H1 (cell line): Measurements from ENCODE around the gene TUT4. TPM values are rescaled to one million over a fixed set of nuclear protein-coding genes. Genes with fewer than 3 reads are reported as not detected.

Experiments used
- BCL11A ChIP-seq, 2 experiments: IDR thresholded peaks; one replicate each; pipeline ENCODE4 v1.6.1; 2011; ENCODE audit warnings: low read depth in 2 of 2, low read length in 2 of 2, mild to moderate bottlenecking in 2 of 2
- BRCA1 ChIP-seq: IDR thresholded peaks from 2 replicates; pipeline ENCODE4 v1.6.1; 2012; ENCODE audit warnings: low read depth, low read length, improper control_type of control experiment
- CBX5 ChIP-seq: fragments of 300-800, 300-1000 bp; sonication (generic); IDR thresholded peaks from 2 replicates; pipeline ENCODE4 v1.7.1; 2016; ENCODE audit warnings: antibody characterized with exemption, low read length, low read depth
- RFX5 ChIP-seq: IDR thresholded peaks from 2 replicates; pipeline ENCODE4 v1.6.1; 2011; ENCODE audit warnings: low read depth, low read length, improper control_type of control experiment, borderline replicate concordance
- SAP30 ChIP-seq: fragments of 300-600 bp; sonication (generic); IDR thresholded peaks from 2 replicates; pipeline ENCODE4 v1.7.1; 2012; ENCODE audit warnings: low read length, moderate library complexity, mild to moderate bottlenecking, inconsistent platforms; ENCODE audit not compliant: insufficient read depth, insufficient replicate concordance
- TAF7 ChIP-seq: optimal IDR thresholded peaks from 2 replicates; pipeline ENCODE3; 2011; ENCODE audit warnings: low read depth, mild to moderate bottlenecking, inconsistent platforms, low read length, moderate library complexity, borderline replicate concordance
- polyA plus RNA-seq, 7 experiments: library from polyadenylated mRNA; depleted of rRNA in 3 of 7; stranded (reverse) in 5 of 7; unstranded in 2 of 7; fragments of >200 nt in 5 of 7; fragments of 200-250 nt in 2 of 7; gene quantifications; 1 replicate in 5 of 7; 2 replicates in 1 of 7; 4 replicates in 1 of 7; pipeline versions ENCODE4 v1.2.1 to v1.2.3, GENCODE V29; 2011 to 2013; ENCODE audit warnings: missing spikeins in 2 of 7, mixed read lengths in 2 of 7
- total RNA-seq: library from RNA; stranded (reverse); fragmentation: NEBNext Ultra II Directional; extraction: Animal tissue kit (Norgen Biotek cat#: 25700); gene quantifications from 2 replicates; pipeline ENCODE4 v1.2.1, GENCODE V29; 2021
- TF ChIP-seq, protein P1 (sequence below): fragments of 300-600 bp; sonication (generic); IDR thresholded peaks from 2 replicates; pipeline ENCODE4 v1.7.1; 2012; ENCODE audit warnings: low read length, moderate library complexity, mild to moderate bottlenecking, inconsistent platforms; ENCODE audit not compliant: insufficient replicate concordance

TUT4 gene
- total and polyA plus RNA-seq, 2 of the 8 experiments (the other 6 are each of a cell fraction or from before 2014, with no cell fraction given) = 54.5 to 63.3 TPM

GRCh38 chr1:52479076-52479475 is 73.8 kb downstream of the TUT4 start (continued):
- TF ChIP-seq, protein P1, sequence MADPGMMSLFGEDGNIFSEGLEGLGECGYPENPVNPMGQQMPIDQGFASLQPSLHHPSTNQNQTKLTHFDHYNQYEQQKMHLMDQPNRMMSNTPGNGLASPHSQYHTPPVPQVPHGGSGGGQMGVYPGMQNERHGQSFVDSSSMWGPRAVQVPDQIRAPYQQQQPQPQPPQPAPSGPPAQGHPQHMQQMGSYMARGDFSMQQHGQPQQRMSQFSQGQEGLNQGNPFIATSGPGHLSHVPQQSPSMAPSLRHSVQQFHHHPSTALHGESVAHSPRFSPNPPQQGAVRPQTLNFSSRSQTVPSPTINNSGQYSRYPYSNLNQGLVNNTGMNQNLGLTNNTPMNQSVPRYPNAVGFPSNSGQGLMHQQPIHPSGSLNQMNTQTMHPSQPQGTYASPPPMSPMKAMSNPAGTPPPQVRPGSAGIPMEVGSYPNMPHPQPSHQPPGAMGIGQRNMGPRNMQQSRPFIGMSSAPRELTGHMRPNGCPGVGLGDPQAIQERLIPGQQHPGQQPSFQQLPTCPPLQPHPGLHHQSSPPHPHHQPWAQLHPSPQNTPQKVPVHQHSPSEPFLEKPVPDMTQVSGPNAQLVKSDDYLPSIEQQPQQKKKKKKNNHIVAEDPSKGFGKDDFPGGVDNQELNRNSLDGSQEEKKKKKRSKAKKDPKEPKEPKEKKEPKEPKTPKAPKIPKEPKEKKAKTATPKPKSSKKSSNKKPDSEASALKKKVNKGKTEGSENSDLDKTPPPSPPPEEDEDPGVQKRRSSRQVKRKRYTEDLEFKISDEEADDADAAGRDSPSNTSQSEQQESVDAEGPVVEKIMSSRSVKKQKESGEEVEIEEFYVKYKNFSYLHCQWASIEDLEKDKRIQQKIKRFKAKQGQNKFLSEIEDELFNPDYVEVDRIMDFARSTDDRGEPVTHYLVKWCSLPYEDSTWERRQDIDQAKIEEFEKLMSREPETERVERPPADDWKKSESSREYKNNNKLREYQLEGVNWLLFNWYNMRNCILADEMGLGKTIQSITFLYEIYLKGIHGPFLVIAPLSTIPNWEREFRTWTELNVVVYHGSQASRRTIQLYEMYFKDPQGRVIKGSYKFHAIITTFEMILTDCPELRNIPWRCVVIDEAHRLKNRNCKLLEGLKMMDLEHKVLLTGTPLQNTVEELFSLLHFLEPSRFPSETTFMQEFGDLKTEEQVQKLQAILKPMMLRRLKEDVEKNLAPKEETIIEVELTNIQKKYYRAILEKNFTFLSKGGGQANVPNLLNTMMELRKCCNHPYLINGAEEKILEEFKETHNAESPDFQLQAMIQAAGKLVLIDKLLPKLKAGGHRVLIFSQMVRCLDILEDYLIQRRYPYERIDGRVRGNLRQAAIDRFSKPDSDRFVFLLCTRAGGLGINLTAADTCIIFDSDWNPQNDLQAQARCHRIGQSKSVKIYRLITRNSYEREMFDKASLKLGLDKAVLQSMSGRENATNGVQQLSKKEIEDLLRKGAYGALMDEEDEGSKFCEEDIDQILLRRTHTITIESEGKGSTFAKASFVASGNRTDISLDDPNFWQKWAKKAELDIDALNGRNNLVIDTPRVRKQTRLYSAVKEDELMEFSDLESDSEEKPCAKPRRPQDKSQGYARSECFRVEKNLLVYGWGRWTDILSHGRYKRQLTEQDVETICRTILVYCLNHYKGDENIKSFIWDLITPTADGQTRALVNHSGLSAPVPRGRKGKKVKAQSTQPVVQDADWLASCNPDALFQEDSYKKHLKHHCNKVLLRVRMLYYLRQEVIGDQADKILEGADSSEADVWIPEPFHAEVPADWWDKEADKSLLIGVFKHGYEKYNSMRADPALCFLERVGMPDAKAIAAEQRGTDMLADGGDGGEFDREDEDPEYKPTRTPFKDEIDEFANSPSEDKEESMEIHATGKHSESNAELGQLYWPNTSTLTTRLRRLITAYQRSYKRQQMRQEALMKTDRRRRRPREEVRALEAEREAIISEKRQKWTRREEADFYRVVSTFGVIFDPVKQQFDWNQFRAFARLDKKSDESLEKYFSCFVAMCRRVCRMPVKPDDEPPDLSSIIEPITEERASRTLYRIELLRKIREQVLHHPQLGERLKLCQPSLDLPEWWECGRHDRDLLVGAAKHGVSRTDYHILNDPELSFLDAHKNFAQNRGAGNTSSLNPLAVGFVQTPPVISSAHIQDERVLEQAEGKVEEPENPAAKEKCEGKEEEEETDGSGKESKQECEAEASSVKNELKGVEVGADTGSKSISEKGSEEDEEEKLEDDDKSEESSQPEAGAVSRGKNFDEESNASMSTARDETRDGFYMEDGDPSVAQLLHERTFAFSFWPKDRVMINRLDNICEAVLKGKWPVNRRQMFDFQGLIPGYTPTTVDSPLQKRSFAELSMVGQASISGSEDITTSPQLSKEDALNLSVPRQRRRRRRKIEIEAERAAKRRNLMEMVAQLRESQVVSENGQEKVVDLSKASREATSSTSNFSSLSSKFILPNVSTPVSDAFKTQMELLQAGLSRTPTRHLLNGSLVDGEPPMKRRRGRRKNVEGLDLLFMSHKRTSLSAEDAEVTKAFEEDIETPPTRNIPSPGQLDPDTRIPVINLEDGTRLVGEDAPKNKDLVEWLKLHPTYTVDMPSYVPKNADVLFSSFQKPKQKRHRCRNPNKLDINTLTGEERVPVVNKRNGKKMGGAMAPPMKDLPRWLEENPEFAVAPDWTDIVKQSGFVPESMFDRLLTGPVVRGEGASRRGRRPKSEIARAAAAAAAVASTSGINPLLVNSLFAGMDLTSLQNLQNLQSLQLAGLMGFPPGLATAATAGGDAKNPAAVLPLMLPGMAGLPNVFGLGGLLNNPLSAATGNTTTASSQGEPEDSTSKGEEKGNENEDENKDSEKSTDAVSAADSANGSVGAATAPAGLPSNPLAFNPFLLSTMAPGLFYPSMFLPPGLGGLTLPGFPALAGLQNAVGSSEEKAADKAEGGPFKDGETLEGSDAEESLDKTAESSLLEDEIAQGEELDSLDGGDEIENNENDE = no peak
- TF ChIP-seq BRCA1 (no peak), SAP30 (no peak), TAF7 (no peak), CBX5 (no peak), RFX5 (no peak), BCL11A (IDR thresholded peaks at IDR 0.05; ENCODE audit: low read depth in 2 of 2, low read length in 2 of 2) (no peak)
